Fibroblast of the conjunctiva (primary cell): Measurements from ENCODE around the gene CLEC16A.
A peak's percentile ranks its signal among the peaks of the same experiment; 100 is the strongest.
"Not testable (repeated sequence)": the region's sequence is repeated elsewhere in the genome, so short reads cannot be mapped to it uniquely, and the experiment has no call there.

ENCODE experiments used
- DNase-seq: peaks from one replicate; pipeline ENCODE4 v3.0.0-alpha.2; 2010; ENCODE audit warnings: low read depth

The CLEC16A gene

DNA sequence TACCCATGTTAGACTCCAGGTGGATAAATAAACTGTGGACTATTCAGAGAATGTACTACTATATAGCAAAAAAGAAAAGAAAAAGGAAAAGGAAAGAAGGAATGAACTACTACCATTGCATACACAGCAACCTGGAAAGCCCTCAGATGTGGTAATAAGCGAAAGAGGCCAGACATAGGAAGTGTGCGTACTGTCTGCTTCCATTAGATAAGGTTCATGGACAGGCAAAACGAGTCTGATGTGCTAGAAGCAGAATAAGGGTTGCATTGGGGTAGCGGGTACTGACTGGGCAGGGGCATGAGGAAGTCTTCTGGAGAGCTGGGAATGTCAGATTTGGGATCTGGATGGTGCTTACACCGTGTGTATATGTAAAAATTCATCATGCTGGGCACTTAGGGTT lies 21.8 kb downstream of the CLEC16A start:
- no peak for DNase-seq

- DNase-seq, result not testable (repeated sequence)
These were observed 22.2 kb downstream of the CLEC16A start for GRCh38 chr16:10966559-10966958.

GRCh38 chr16:10967986-10968385 lies 23.6 kb downstream of the CLEC16A start:
- DNase-seq, result no peak

GRCh38 chr16:10968498-10968897 lies 24.1 kb downstream of the CLEC16A start:
- no peak for DNase-seq

- DNase-seq, result no peak
These were observed 25.3 kb downstream of the CLEC16A start for GRCh38 chr16:10969615-10970014.

DNA sequence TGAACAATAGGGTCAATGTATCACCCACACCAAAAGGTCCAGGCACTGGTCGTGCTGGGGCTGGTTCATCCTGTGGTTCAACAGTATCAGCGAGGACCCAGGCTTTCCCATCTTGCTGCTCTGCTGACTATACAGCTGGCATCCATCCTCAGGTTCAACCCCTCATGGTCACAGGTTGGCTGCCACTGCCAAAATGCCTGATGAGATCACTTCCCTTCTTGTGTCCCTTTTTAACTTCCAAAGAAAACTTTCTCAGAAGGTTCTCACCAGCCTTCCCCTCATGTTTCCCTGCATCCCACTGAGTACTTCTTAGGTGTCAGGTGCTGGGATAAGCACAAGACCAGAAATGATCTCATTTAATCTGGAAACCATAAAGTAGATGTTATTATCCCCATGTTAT lies 25.7 kb downstream of the CLEC16A start:
- no peak for DNase-seq

DNA sequence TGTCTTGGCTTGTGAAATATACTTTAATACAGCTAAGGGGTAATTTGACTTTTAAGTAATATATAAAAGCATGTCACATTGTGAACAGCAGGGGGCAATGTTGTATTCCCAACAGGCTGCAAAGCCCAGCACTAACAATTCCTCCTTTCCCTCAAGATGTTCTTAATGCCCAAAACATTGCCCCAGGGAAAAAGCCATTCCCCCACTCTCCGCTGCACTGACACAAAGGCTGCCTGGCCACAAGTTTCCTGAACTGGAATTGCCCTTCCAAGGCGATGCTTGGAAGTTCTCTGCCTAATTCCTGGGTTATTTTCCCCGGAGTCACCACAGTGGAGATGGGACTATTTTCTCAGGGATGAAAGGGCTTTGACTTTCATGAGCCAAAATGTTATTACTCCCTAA lies 27.2 kb downstream of the CLEC16A start:
- peak; percentile 93 for DNase-seq

DNA sequence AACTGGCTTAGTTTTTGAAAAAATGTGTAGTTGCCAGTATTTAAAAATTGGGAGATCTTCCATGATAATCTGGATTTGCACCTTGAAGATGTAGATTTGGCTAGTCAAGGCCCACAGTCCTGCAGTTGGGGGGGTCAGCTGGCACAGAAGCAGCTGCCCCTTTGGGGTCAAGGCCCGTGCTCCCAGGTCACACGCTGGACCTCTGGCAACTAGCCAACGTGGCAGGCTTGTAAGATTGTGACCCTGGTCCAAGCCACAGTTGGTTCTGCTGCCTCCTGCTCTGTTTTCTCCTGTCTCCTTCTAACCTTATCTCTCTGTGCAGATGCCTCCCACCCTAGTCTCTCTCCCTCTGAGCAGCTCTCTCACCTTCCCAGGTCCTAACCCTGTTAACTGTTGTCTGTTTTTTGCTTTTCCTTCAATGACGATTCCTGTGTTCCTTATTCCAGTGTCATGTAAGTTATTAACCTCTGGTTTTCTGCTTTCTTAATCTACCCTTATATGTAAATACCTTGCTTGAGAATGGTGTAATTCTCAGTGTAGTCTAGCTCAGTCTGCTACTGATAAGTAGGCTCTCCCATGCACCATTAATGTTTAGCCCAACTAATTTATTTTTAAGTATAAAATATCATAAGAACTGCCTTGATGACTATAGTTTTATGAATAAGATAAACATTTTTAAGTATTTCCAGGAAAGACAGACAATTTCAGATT lies 27.9 kb downstream of the CLEC16A start:
- DNase-seq, result no peak

GRCh38 chr16:10972819-10973464 lies 28.6 kb downstream of the CLEC16A start:
- DNase-seq, result no peak

- no peak for DNase-seq
These were observed 32.3 kb downstream of the CLEC16A start for GRCh38 chr16:10976634-10977033.

DNA sequence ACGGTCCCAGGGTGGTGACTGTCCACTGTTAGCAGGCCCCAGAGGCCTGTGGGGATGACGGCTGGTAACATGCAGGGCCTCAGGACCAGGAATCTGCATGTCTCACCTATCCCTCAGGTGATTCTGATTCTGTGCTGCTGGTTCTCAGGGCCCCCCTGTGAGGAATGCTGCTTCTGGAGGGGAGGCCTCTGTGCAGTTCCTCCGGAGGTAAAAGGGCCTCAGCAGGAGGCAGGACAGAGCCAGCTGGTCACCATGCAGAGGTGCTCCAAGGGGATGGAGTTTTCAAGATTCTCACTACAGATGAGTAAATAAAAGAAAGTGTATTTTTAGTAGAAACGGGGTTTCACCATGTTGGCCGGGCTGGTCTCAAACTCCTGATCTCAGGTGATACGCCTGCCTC lies 33.8 kb downstream of the CLEC16A start:
- DNase-seq, result no peak

DNA sequence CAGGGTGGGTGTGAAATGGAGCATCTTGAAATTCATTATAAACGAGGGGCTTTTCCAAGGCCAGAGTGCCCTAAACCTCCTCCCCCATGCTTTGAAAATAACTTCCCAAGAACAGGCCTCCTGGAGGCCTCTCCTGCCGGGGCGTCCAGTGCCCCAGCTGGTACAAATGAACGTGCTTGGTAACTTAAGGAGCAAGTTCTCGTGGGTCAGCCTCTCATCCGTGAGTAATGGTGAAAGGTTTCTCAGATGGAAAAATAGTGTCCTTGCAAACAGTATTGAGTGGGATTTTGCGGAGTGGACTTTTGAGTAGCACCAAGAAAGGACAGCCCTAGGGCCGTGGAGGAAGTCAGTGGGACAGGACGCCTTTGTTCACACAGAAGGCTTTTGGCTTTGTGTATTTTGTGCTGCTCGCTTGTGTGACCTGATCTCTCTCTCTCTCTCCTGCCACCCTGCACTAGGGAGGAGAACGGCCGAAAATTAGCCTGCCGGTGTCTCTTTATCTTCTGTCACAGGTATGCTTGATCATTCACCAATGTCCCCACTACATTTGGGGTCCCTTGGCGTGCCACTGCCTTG lies 34.6 kb downstream of the CLEC16A start:
- no peak for DNase-seq

GRCh38 chr16:10979717-10980601 lies 35.6 kb downstream of the CLEC16A start:
- DNase-seq, result no peak

- no peak for DNase-seq
These were observed 36.4 kb downstream of the CLEC16A start for GRCh38 chr16:10980813-10981212.

GRCh38 chr16:10981697-10982216 lies 37.4 kb downstream of the CLEC16A start:
- DNase-seq, result no peak

DNA sequence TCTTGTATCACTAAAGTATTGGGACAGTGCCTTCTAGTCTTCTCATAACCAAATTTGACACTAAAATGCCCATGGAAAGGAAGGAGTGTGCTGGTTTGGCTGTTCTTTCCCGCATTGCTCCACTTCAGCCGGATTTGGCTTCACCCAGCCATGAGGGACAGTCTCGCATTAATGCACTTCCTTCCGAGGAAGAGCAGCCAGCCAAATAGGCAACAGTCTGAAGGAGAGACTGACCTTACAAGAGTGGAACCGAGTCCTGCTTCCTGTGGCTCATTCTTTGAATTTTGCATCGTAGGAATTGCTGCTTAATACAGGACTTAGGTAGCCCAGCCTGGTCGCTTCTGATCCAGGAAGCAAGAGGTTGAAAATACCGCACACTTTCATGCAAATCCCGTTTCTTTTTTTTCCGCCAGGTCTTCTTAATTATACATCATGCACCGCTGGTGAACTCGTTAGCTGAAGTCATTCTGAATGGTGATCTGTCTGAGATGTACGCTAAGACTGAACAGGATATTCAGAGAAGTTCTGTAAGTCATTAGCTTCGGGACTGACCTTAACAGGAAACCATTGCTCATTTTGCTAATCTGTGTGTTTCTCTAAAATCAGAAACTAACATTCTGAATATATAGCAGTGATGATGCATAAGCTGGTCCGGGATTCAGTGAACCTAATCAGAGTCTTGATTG lies 38.2 kb downstream of the CLEC16A start:
- DNase-seq, result no peak

- DNase-seq, result no peak
These were observed 38.8 kb downstream of the CLEC16A start for GRCh38 chr16:10983159-10983558.

- DNase-seq, result no peak
These were observed 40.1 kb downstream of the CLEC16A start for GRCh38 chr16:10984509-10984908.

GRCh38 chr16:10987361-10988163 lies 43.2 kb downstream of the CLEC16A start:
- DNase-seq, result no peak

- DNase-seq, result no peak
These were observed 43.9 kb downstream of the CLEC16A start for GRCh38 chr16:10988164-10988803.
